HepG2 (cell line): Measurements from ENCODE around the gene CHRNB1. TPM values are rescaled to one million over a fixed set of nuclear protein-coding genes. Genes with fewer than 3 reads are reported as not detected.

Experiments
- HNRNPUL1 ChIP-seq: fragments of 200-400 bp; formaldehyde crosslinking; IDR thresholded peaks from 2 replicates; pipeline ENCODE4 v1.6.1; 2017; ENCODE audit warnings: low read depth, mild to moderate bottlenecking, low read length, moderate library complexity
- JUND ChIP-seq: sonication (generic); formaldehyde crosslinking; IDR thresholded peaks from 2 replicates; pipeline ENCODE4 v1.8.0; 2022; ENCODE audit warnings: mild to moderate bottlenecking, missing genetic modification reagents
- KDM1A ChIP-seq: IDR thresholded peaks from 2 replicates; pipeline ENCODE4 v1.6.1; 2016; ENCODE audit warnings: missing compliant biosample characterization
- KLF16 ChIP-seq, 2 experiments: sonication (generic) in 1 of 2; formaldehyde crosslinking in 1 of 2; IDR thresholded peaks; 2 replicates each; pipeline versions ENCODE4 v1.6.1 to v1.8.0; 2016 to 2023; ENCODE audit warnings: missing genetic modification reagents in 2 of 2, missing compliant biosample characterization in 1 of 2
- MEIS2 ChIP-seq: sonication (generic); formaldehyde crosslinking; IDR thresholded peaks from 2 replicates; pipeline ENCODE4 v1.9.0; 2021; ENCODE audit warnings: mild to moderate bottlenecking, missing genetic modification reagents
- SETDB1 ChIP-seq: sonication (generic); formaldehyde crosslinking; IDR thresholded peaks from 2 replicates; pipeline ENCODE4 v1.5.1; 2020; ENCODE audit warnings: missing genetic modification reagents, mild to moderate bottlenecking, borderline replicate concordance
- ZFP36 ChIP-seq: fragments of 150-350 bp; IDR thresholded peaks from 2 replicates; pipeline ENCODE4 v1.6.1; 2018; ENCODE audit warnings: borderline replicate concordance, low read length, low read depth; ENCODE audit not compliant: partially characterized antibody
- ZNF331 ChIP-seq: sonication (generic); formaldehyde crosslinking; IDR thresholded peaks from 2 replicates; pipeline ENCODE4 v1.4.0; 2020; ENCODE audit warnings: missing genetic modification reagents
- ZNF451 ChIP-seq: sonication (generic); formaldehyde crosslinking; IDR thresholded peaks from 2 replicates; pipeline ENCODE4 v1.5.0; 2020; ENCODE audit warnings: mild to moderate bottlenecking, missing genetic modification reagents
- ZSCAN9 ChIP-seq: IDR thresholded peaks from 2 replicates; pipeline ENCODE4 v1.6.1; 2016; ENCODE audit warnings: borderline replicate concordance
- polyA plus RNA-seq, 8 experiments: library from polyadenylated mRNA; depleted of rRNA in 3 of 8; stranded (reverse) in 7 of 8; unstranded in 1 of 8; fragments of >200 nt; fragmentation: Illumina TruSeq in 4 of 8; extraction: Trizol in 4 of 8; gene quantifications; 2 replicates each; pipeline versions ENCODE4 v1.2.1 to v1.2.3, GENCODE V29; 2011 to 2016; ENCODE audit warnings: low read depth in 4 of 8, missing spikeins in 1 of 8, mixed read lengths in 1 of 8; ENCODE audit not compliant: insufficient read depth in 1 of 8
- total RNA-seq, 5 experiments: library from RNA; depleted of rRNA; stranded (reverse); fragments of >200 nt; fragmentation: Illumina TruSeq; extraction: Trizol; gene quantifications; 2 replicates each; pipeline ENCODE4 v1.2.3, GENCODE V29; 2016; ENCODE audit warnings: low read depth in 1 of 5
- TF ChIP-seq, protein P1 (sequence below): IDR thresholded peaks from 2 replicates; pipeline ENCODE4 v1.6.1; 2016; ENCODE audit warnings: low read depth, missing genetic modification reagents, missing compliant biosample characterization
- TF ChIP-seq, protein P2 (sequence below): sonication (generic); formaldehyde crosslinking; IDR thresholded peaks from 2 replicates; pipeline ENCODE4 v1.4.0; 2020; ENCODE audit warnings: missing genetic modification reagents
- TF ChIP-seq, protein P3 (sequence below): sonication (generic); formaldehyde crosslinking; conservative IDR thresholded peaks from 2 replicates; pipeline ENCODE4 v1.8.1; 2023; ENCODE audit warnings: missing genetic modification reagents
- TF ChIP-seq, protein P4 (sequence below): sonication (generic); formaldehyde crosslinking; IDR thresholded peaks from 2 replicates; pipeline ENCODE4; 2020; ENCODE audit warnings: missing genetic modification reagents, mild to moderate bottlenecking, borderline replicate concordance

CHRNB1 gene
- total and polyA plus RNA-seq, 2 of the 13 experiments (the other 11 are each of a cell fraction or from before 2014, with no cell fraction given), result 5.4 to 33.7 TPM

DNA sequence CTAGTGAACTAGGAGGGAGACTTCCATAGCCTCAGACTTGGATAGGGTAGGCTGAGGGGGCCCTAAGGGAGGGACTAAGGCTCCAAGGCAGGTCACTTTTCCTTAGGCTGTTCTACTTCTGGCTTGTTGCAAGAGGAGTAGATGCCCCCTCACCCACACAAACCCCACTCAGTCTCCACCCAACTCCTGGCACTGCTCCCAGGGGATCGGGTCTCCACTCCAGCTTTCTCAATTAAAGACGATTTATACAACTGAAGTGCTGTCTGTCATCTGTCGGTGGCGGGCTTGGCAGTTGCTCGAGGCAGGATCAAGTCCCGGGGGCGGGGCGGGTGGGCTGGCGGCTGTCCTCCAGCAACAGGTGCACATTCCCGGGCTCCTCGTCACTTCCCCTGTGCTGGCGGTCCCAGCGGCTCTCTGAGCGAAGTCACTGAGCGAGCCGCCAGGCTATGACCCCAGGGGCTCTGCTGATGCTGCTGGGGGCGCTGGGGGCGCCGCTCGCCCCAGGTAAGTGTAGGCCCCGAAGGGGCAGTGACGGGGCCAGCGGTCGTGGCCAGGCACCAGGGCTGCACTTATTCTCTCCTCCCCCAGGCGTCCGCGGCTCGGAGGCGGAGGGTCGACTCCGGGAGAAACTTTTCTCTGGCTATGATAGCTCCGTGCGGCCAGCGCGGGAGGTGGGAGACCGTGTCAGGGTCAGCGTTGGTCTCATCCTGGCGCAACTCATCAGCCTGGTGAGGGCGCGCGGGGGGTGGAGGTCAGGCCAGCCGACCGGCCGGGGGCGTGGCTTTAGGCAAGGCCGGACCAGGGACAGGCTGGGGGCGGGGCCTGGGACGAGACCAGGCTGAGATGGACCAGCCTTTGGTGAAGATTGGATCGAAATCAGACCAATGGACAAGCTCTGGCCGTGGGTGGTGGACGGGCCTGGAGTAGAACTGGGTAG is at the start of gene CHRNB1 (continued):
- TF ChIP-seq, protein P1, sequence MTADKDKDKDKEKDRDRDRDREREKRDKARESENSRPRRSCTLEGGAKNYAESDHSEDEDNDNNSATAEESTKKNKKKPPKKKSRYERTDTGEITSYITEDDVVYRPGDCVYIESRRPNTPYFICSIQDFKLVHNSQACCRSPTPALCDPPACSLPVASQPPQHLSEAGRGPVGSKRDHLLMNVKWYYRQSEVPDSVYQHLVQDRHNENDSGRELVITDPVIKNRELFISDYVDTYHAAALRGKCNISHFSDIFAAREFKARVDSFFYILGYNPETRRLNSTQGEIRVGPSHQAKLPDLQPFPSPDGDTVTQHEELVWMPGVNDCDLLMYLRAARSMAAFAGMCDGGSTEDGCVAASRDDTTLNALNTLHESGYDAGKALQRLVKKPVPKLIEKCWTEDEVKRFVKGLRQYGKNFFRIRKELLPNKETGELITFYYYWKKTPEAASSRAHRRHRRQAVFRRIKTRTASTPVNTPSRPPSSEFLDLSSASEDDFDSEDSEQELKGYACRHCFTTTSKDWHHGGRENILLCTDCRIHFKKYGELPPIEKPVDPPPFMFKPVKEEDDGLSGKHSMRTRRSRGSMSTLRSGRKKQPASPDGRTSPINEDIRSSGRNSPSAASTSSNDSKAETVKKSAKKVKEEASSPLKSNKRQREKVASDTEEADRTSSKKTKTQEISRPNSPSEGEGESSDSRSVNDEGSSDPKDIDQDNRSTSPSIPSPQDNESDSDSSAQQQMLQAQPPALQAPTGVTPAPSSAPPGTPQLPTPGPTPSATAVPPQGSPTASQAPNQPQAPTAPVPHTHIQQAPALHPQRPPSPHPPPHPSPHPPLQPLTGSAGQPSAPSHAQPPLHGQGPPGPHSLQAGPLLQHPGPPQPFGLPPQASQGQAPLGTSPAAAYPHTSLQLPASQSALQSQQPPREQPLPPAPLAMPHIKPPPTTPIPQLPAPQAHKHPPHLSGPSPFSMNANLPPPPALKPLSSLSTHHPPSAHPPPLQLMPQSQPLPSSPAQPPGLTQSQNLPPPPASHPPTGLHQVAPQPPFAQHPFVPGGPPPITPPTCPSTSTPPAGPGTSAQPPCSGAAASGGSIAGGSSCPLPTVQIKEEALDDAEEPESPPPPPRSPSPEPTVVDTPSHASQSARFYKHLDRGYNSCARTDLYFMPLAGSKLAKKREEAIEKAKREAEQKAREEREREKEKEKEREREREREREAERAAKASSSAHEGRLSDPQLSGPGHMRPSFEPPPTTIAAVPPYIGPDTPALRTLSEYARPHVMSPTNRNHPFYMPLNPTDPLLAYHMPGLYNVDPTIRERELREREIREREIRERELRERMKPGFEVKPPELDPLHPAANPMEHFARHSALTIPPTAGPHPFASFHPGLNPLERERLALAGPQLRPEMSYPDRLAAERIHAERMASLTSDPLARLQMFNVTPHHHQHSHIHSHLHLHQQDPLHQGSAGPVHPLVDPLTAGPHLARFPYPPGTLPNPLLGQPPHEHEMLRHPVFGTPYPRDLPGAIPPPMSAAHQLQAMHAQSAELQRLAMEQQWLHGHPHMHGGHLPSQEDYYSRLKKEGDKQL (CRISPR knock-in tag), result no peak
- TF ChIP-seq ZNF331 (CRISPR knock-in tag) (peak; percentile 33; the same call in 1 of the 2 replicates), SETDB1 (CRISPR knock-in tag) (no peak), KDM1A (CRISPR knock-in tag) (no peak; the same call in 1 of the 2 replicates), HNRNPUL1 (no peak), KLF16 (CRISPR knock-in tag; IDR thresholded peaks at IDR 0.05) (peak in 1 of 2 experiments; percentile 27; a peak in 1 of 4 replicates), ZSCAN9 (CRISPR knock-in tag) (peak; percentile 75; the same call in 1 of the 2 replicates), JUND (CRISPR knock-in tag) (no peak), ZFP36 (no peak), ZNF451 (CRISPR knock-in tag) (peak; percentile 67; the same call in 1 of the 2 replicates), MEIS2 (peak; percentile 44; the same call in 1 of the 2 replicates)
- TF ChIP-seq, protein P2, sequence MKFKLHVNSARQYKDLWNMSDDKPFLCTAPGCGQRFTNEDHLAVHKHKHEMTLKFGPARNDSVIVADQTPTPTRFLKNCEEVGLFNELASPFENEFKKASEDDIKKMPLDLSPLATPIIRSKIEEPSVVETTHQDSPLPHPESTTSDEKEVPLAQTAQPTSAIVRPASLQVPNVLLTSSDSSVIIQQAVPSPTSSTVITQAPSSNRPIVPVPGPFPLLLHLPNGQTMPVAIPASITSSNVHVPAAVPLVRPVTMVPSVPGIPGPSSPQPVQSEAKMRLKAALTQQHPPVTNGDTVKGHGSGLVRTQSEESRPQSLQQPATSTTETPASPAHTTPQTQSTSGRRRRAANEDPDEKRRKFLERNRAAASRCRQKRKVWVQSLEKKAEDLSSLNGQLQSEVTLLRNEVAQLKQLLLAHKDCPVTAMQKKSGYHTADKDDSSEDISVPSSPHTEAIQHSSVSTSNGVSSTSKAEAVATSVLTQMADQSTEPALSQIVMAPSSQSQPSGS (CRISPR knock-in tag), result no peak; the same call in 1 of the 2 replicates
- TF ChIP-seq, protein P3, sequence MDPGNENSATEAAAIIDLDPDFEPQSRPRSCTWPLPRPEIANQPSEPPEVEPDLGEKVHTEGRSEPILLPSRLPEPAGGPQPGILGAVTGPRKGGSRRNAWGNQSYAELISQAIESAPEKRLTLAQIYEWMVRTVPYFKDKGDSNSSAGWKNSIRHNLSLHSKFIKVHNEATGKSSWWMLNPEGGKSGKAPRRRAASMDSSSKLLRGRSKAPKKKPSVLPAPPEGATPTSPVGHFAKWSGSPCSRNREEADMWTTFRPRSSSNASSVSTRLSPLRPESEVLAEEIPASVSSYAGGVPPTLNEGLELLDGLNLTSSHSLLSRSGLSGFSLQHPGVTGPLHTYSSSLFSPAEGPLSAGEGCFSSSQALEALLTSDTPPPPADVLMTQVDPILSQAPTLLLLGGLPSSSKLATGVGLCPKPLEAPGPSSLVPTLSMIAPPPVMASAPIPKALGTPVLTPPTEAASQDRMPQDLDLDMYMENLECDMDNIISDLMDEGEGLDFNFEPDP, result no peak
- TF ChIP-seq, protein P4, sequence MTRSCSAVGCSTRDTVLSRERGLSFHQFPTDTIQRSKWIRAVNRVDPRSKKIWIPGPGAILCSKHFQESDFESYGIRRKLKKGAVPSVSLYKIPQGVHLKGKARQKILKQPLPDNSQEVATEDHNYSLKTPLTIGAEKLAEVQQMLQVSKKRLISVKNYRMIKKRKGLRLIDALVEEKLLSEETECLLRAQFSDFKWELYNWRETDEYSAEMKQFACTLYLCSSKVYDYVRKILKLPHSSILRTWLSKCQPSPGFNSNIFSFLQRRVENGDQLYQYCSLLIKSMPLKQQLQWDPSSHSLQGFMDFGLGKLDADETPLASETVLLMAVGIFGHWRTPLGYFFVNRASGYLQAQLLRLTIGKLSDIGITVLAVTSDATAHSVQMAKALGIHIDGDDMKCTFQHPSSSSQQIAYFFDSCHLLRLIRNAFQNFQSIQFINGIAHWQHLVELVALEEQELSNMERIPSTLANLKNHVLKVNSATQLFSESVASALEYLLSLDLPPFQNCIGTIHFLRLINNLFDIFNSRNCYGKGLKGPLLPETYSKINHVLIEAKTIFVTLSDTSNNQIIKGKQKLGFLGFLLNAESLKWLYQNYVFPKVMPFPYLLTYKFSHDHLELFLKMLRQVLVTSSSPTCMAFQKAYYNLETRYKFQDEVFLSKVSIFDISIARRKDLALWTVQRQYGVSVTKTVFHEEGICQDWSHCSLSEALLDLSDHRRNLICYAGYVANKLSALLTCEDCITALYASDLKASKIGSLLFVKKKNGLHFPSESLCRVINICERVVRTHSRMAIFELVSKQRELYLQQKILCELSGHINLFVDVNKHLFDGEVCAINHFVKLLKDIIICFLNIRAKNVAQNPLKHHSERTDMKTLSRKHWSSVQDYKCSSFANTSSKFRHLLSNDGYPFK (CRISPR knock-in tag), result peak; percentile 77; the same call in 1 of the 2 replicates
